SK-N-SH (cell line): ENCODE data around the gene ADNP2. TPM values are rescaled to one million over a fixed set of nuclear protein-coding genes. Genes with fewer than 3 reads are reported as not detected.

Source experiments
- CTCF ChIA-PET: fragments of 300-600, 350-600 bp; formaldehyde crosslinking; extraction: SDS; loops from one replicate; lab custom pipeline; 2021; lab: Yijun Ruan, JAX
- POLR2A ChIA-PET: fragments of 350-600 bp; sonication (Branson Sonifier 250); formaldehyde crosslinking; extraction: SDS; loops from one replicate; lab custom pipeline; 2020; ENCODE audit warnings: antibody characterized with exemption, inconsistent platforms; lab: Yijun Ruan, JAX
- DNase-seq: peaks from one replicate; pipeline ENCODE4 v3.0.0; 2012
- H2AFZ ChIP-seq: fragments of 200-600 bp; sonication (generic); 2 replicates; pipeline ENCODE4 v1.8.1; 2016; ENCODE audit warnings: antibody characterized with exemption, mild to moderate bottlenecking, low read depth
- H3F3A ChIP-seq: fragments of 200-600 bp; sonication (generic); replicated peaks from 2 replicates; pipeline ENCODE3; 2016; ENCODE audit warnings: antibody characterized with exemption, mild to moderate bottlenecking; ENCODE audit not compliant: insufficient read depth
- H3K27ac ChIP-seq, 2 experiments: fragments of 200-500 bp in 1 of 2; fragments of 200-600 bp in 1 of 2; sonication (Bioruptor generic) in 1 of 2; sonication (generic), shearing (Covaris generic) in 1 of 2; 2 replicates each; pipeline versions ENCODE4 v1.5.1 to v1.6.1; 2014 to 2016; ENCODE audit warnings: low read depth in 2 of 2, inconsistent platforms in 1 of 2, low read length in 1 of 2, mild to moderate bottlenecking in 1 of 2, mixed read lengths in 1 of 2
- H3K27me3 ChIP-seq: fragments of 200-600 bp; sonication (generic), shearing (Covaris generic); 2 replicates; pipeline ENCODE4 v1.6.1; 2016; ENCODE audit warnings: mixed run types; ENCODE audit not compliant: insufficient read depth
- H3K36me3 ChIP-seq, 2 experiments: fragments of 200-500 bp in 1 of 2; fragments of 200-600 bp in 1 of 2; sonication (Bioruptor generic) in 1 of 2; sonication (generic) in 1 of 2; replicated peaks in 1 of 2; 2 replicates each; pipeline versions ENCODE3 to v1.5.1; 2014 to 2016; ENCODE audit warnings: low read length in 1 of 2, mild to moderate bottlenecking in 1 of 2; ENCODE audit not compliant: insufficient read depth in 2 of 2, control insufficient read depth in 1 of 2
- H3K4me1 ChIP-seq, 2 experiments: fragments of 200-500 bp in 1 of 2; fragments of 200-600 bp in 1 of 2; sonication (Bioruptor generic) in 1 of 2; sonication (generic), shearing (Covaris generic) in 1 of 2; 2 replicates each; pipeline versions ENCODE4 v1.5.1 to v1.6.1; 2014 to 2016; ENCODE audit warnings: low read depth in 1 of 2, low read length in 1 of 2, mixed run types in 1 of 2; ENCODE audit not compliant: insufficient read depth in 2 of 2, control insufficient read depth in 1 of 2
- H3K4me2 ChIP-seq: fragments of 200-600 bp; sonication (generic), shearing (Covaris generic); 2 replicates; pipeline ENCODE4 v1.6.1; 2017; ENCODE audit warnings: mixed run types
- H3K4me3 ChIP-seq, 2 experiments: fragments of 200-500 bp in 1 of 2; fragments of 200-600 bp in 1 of 2; sonication (Bioruptor generic) in 1 of 2; sonication (generic), shearing (Covaris generic) in 1 of 2; 2 replicates each; pipeline versions ENCODE4 v1.5.1 to v1.8.1; 2014 to 2016; ENCODE audit warnings: low read depth in 2 of 2, inconsistent platforms in 1 of 2, low read length in 1 of 2, mild to moderate bottlenecking in 1 of 2, mixed read lengths in 1 of 2, moderate library complexity in 1 of 2
- H3K79me2 ChIP-seq: fragments of 200-600 bp; sonication (generic); 2 replicates; pipeline ENCODE4 v1.8.1; 2017; ENCODE audit warnings: mild to moderate bottlenecking; ENCODE audit not compliant: insufficient read depth
- H3K9ac ChIP-seq: fragments of 200-600 bp; sonication (generic); 2 replicates; pipeline ENCODE4 v1.6.1; 2017; ENCODE audit warnings: mixed run types
- H3K9me2 ChIP-seq: fragments of 200-600 bp; sonication (generic); 2 replicates; pipeline ENCODE4 v1.6.1; 2017; ENCODE audit warnings: mixed run types
- H3K9me3 ChIP-seq: fragments of 200-600 bp; sonication (generic); 2 replicates; pipeline ENCODE4 v1.6.1; 2017; ENCODE audit warnings: mixed run types, mild to moderate bottlenecking, moderate library complexity
- H4K20me1 ChIP-seq: fragments of 200-600 bp; sonication (generic); 2 replicates; pipeline ENCODE4 v1.6.1; 2017; ENCODE audit warnings: mild to moderate bottlenecking, mixed run types; ENCODE audit not compliant: insufficient read depth
- EP300 ChIP-seq, 2 experiments: IDR thresholded peaks; 2 replicates each; pipeline versions ENCODE4 v1.4.0 to v1.6.1; 2012; ENCODE audit warnings: borderline replicate concordance in 1 of 2, low read depth in 1 of 2, low read length in 1 of 2
- EZH2phosphoT487 ChIP-seq: fragments of 200-600 bp; sonication (generic); IDR thresholded peaks from 2 replicates; pipeline ENCODE4 v1.6.1; 2017; ENCODE audit warnings: low read depth, mixed run types, mild to moderate bottlenecking, antibody characterized with exemption, moderate library complexity, borderline replicate concordance
- FOXJ3 ChIP-seq: sonication (generic); formaldehyde crosslinking; IDR thresholded peaks from 2 replicates; pipeline ENCODE4 v1.5.1; 2020; ENCODE audit warnings: mild to moderate bottlenecking, missing genetic modification reagents
- FOXM1 ChIP-seq: IDR thresholded peaks from 2 replicates; pipeline ENCODE4 v1.4.0; 2012; ENCODE audit warnings: low read depth, mild to moderate bottlenecking
- GATA2 ChIP-seq: sonication (generic); formaldehyde crosslinking; IDR thresholded peaks from 2 replicates; pipeline ENCODE4 v1.5.0; 2020; ENCODE audit warnings: mild to moderate bottlenecking, missing genetic modification reagents
- IRF3 ChIP-seq: fragments of 150-350 bp; IDR thresholded peaks from 2 replicates; pipeline ENCODE4 v1.6.1; 2016; ENCODE audit warnings: mild to moderate bottlenecking, low read depth, low read length
- JUND ChIP-seq: IDR thresholded peaks from 2 replicates; pipeline ENCODE4 v1.4.0; 2012
- MEF2A ChIP-seq: IDR thresholded peaks from 2 replicates; pipeline ENCODE4 v1.4.0; 2012; ENCODE audit warnings: low read depth, borderline replicate concordance
- RAD21 ChIP-seq: IDR thresholded peaks from 2 replicates; pipeline ENCODE4 v1.6.1; 2012; ENCODE audit warnings: mild to moderate bottlenecking, low read length
- SIN3A ChIP-seq: IDR thresholded peaks from 2 replicates; pipeline ENCODE4 v1.6.1; 2012; ENCODE audit warnings: low read depth, mild to moderate bottlenecking, low read length, moderate library complexity, borderline replicate concordance
- SMC3 ChIP-seq: IDR thresholded peaks from 2 replicates; pipeline ENCODE4 v1.6.1; 2012; ENCODE audit warnings: low read depth, low read length, improper control_type of control experiment
- TAF1 ChIP-seq: IDR thresholded peaks from 2 replicates; pipeline ENCODE4 v1.6.1; 2012; ENCODE audit warnings: low read depth, mild to moderate bottlenecking, low read length, moderate library complexity, borderline replicate concordance
- USF1 ChIP-seq: IDR thresholded peaks from 2 replicates; pipeline ENCODE4 v1.4.0; 2012; ENCODE audit warnings: low read depth, borderline replicate concordance
- USF2 ChIP-seq: fragments of 150-350 bp; IDR thresholded peaks from 2 replicates; pipeline ENCODE4 v1.6.1; 2017; ENCODE audit warnings: antibody characterized with exemption, low read length, low read depth, borderline replicate concordance
- YY1 ChIP-seq: IDR thresholded peaks from 2 replicates; pipeline ENCODE4 v1.4.0; 2012; ENCODE audit warnings: low read depth, mild to moderate bottlenecking
- WGBS: methylation state at CpG from one replicate; pipeline ENCODE4 v1.1.6; 2017; ENCODE audit warnings: low lambda C conversion rate; 5-methylcytosine and 5-hydroxymethylcytosine counted together
- polyA plus RNA-seq, 3 experiments: library from polyadenylated mRNA; depleted of rRNA; stranded (reverse); fragments of >200 nt; gene quantifications; 2 replicates each; pipeline ENCODE4 v1.2.3, GENCODE V29; 2012
- TF ChIP-seq, protein P1 (sequence below): fragments of 200-600 bp; sonication (generic); IDR thresholded peaks from 2 replicates; pipeline ENCODE4 v1.6.1; 2017; ENCODE audit warnings: antibody characterized with exemption, mild to moderate bottlenecking, moderate library complexity

ADNP2 gene
- polyA plus RNA-seq, 1 of the 3 experiments (the other 2 are of a cell fraction) = 4.3 TPM

GRCh38 chr18:80145196-80145804 is 36.2 kb downstream of the ADNP2 start:
- H2AFZ ChIP-seq = no peak overlapping the region
- H3K36me3 ChIP-seq = peaks cover 21 to 44% of the 10 kb centered on the region in 2 experiments
- no peak overlapping the region; a peak in 1 of 4 replicates for H3K27ac ChIP-seq
- no peaks in the 10 kb centered on the region for H3K27me3 ChIP-seq
- ChIA-PET POLR2A (no interaction called here), CTCF (interaction anchor here (0.9 to 4.8 kb wide), 4 partner anchors 12 to 113 kb away, joined by 3 to 31 read pairs (median 3); no protein-coding TSS in a partner anchor)
- peaks cover 10% of the 10 kb centered on the region for H3F3A ChIP-seq
- no peak overlapping the region for H3K4me3 ChIP-seq
- no peaks in the 10 kb centered on the region for H3K79me2 ChIP-seq
- H3K9me2 ChIP-seq = no peaks in the 10 kb centered on the region
- no peaks in the 10 kb centered on the region for H3K9me3 ChIP-seq
- no peak overlapping the region for H3K4me2 ChIP-seq
- H3K4me1 ChIP-seq = peaks cover 0 to 8% of the 10 kb centered on the region in 2 experiments; a peak in 3 of 4 replicates
- no peak for DNase-seq
- TF ChIP-seq MEF2A (no peak), USF1 (no peak), FOXJ3 (CRISPR knock-in tag) (no peak), YY1 (no peak), EZH2phosphoT487 (no peak), FOXM1 (no peak), RAD21 (no peak), SIN3A (no peak)
- TF ChIP-seq, protein P1, sequence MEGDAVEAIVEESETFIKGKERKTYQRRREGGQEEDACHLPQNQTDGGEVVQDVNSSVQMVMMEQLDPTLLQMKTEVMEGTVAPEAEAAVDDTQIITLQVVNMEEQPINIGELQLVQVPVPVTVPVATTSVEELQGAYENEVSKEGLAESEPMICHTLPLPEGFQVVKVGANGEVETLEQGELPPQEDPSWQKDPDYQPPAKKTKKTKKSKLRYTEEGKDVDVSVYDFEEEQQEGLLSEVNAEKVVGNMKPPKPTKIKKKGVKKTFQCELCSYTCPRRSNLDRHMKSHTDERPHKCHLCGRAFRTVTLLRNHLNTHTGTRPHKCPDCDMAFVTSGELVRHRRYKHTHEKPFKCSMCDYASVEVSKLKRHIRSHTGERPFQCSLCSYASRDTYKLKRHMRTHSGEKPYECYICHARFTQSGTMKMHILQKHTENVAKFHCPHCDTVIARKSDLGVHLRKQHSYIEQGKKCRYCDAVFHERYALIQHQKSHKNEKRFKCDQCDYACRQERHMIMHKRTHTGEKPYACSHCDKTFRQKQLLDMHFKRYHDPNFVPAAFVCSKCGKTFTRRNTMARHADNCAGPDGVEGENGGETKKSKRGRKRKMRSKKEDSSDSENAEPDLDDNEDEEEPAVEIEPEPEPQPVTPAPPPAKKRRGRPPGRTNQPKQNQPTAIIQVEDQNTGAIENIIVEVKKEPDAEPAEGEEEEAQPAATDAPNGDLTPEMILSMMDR = no peak
- no peak overlapping the region for H3K9ac ChIP-seq
- 92% methylated on average over 5 of the region's 5 CpGs for WGBS
- H4K20me1 ChIP-seq = peaks cover 12% of the 10 kb centered on the region

GRCh38 chr18:80147037-80147417 is 38.0 kb downstream of the ADNP2 start:
- Histone ChIP-seq H3K9me3 (no peaks in the 10 kb centered on the region), H3K4me3 (peak overlapping the region; percentile 63 to 66; a peak in 3 of 4 replicates), H3K27ac (peak overlapping the region in 1 of 2 experiments; percentile 39; a peak in 3 of 4 replicates), H3K9ac (no peak overlapping the region), H3K9me2 (no peaks in the 10 kb centered on the region), H3K36me3 (peaks cover 16 to 41% of the 10 kb centered on the region in 2 experiments), H4K20me1 (peaks cover 12% of the 10 kb centered on the region; the same call in 1 of the 2 replicates), H3F3A (peaks cover 10% of the 10 kb centered on the region), H3K79me2 (no peaks in the 10 kb centered on the region), H2AFZ (no peak overlapping the region), H3K4me2 (peak overlapping the region; percentile 82)
- POLR2A ChIA-PET = interaction anchor here (1.2 kb wide), 1 partner anchor 38 kb away, joined by 4 read pairs; no protein-coding TSS in a partner anchor
- no peak for DNase-seq
- no peak for TF ChIP-seq GATA2 (CRISPR knock-in tag)
- TF ChIP-seq USF2 = no peak
- TF ChIP-seq USF1 = no peak
- TF ChIP-seq EP300 (IDR thresholded peaks at IDR 0.05; ENCODE audit: borderline replicate concordance in 1 of 2, low read depth in 1 of 2, low read length in 1 of 2) = no peak
- TF ChIP-seq MEF2A = no peak
- no peak for TF ChIP-seq JUND
- TF ChIP-seq TAF1 = no peak
- TF ChIP-seq SMC3 = no peak
- no peak for TF ChIP-seq IRF3
- TF ChIP-seq, all 33 proteins: peak for 0
- peaks cover 0 to 8% of the 10 kb centered on the region in 2 experiments; a peak in 3 of 4 replicates for H3K4me1 ChIP-seq
- WGBS = 58% methylated on average over 10 of the region's 12 CpGs
- CTCF ChIA-PET = interaction anchor here (1.5 to 4.8 kb wide), 2 partner anchors 10 to 29 kb away, joined by 3 to 31 read pairs; no protein-coding TSS in a partner anchor
- no peaks in the 10 kb centered on the region for H3K27me3 ChIP-seq
